Eye (tissue), 1 donor: Measurements from ENCODE around the gene GYPB.
"Not testable (repeated sequence)": the region's sequence is repeated elsewhere in the genome, so short reads cannot be mapped to it uniquely, and the experiment has no call there.

Source experiments
- DNase-seq: peaks from one replicate; pipeline ENCODE4 v3.0.0-alpha.2; 2015

Gene GYPB

DNA sequence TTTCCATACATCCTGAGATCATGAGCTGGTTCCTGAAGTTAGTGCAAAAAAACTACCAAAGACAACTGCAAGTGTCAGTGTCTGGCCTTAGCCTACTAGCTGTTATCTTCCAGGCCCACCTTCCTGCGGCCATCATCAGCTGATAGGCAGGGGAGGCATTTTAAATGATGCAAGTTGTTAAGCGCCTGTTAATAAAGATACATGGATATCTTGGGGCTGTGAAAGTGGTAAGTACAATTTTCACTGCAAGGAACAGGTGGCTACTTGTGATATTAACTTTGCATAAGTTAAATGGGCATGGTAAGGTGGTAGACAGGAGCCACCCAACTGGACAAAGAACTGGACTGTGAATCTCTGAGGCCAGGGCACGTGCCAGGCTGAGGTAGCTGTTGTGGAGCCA lies at the start of gene GYPB:
GYPB (minus strand) TSS at position 104 of the 400 bp plus-strand sequence; CDS start at position 11, 93 bp downstream.
- not testable (repeated sequence) for DNase-seq

DNA sequence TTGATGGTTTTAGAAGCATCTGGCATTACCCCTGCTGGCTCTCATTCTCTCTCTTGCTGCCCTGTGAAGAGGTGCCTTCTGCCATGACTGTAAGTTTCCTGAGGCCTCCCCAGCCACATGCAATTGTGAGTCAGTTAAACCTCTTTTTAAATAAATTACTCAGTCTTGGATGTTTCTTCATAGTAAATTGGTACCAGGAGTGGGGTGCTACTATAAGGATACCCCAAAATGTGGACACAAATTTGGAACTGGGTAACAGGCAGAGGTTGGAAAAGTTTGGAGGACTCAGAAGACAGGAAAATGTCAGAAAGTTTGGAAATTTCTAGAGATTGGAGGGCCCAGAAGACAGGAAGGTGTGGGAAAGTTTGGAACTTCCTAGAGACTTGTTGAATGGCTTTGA lies 42.4 kb upstream of the GYPB start:
- DNase-seq, result not testable (repeated sequence)

DNA sequence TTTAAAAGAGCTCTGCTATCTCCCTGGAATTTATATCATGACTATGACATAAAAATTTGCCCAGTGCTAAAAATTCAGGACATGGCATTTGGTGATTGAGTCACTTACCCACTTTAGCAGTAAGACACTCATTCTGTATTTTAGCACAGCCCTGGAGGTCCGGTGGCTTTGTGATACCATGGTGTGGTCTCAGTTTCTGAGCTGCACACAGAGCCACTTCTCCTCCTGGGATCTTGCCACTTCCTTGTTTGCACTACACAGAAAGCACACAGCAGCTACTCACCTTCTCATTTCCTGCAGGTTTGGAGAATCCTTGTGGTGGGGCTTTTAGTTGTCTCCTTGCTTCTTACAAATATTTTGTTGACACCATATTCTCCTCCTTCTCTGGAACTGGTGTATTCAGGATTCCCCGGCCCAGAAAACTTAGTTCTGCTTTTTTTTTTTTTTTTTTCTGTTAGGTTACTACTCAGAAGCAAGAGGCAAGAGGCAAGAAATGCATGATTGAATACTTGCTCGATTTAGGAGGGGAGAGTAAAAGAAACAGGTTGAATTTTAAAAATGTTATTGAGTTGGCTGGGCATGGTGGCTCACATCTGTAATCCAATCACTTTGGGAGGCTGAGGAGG lies 41.2 kb upstream of the GYPB start:
- DNase-seq, result not testable (repeated sequence)

DNA sequence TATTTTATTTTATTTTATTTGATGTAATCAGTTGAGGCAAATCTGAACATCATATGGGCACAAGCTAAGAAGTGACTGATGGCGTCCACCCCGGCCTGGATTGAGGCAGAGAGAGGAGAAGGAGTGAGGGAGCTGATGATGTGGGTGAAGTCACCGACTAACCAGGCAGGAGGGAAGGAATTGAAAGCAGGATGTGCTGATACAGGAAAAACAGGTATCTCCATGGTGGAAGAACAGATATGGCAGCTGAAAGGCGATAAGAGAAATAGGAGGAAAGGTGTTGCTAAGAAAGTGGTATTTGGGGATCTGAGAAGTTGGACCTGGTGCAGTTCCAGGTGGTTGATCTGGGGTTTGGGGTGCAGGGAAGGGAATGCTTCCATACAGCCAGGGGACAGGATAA lies 37.6 kb upstream of the GYPB start:
- no peak for DNase-seq

DNA sequence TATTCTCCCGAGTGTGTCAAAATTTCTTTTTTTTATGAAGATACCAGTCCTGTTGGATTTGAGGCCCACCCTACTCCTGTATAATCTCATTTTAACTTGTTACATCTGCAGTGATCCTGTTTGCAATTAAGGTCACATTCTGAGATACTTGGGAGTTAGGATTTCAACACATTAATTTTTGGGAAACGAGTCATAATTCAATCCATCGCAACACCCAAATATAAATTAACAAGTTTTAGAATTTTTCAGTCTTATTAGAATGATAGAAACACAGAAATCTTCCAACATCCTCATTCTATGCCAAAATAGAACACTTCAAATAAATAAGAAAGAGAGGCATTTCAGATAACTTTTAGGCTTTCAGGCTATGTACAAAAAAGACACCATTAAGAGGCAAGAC lies 36.2 kb upstream of the GYPB start:
- not testable (repeated sequence) for DNase-seq

DNA sequence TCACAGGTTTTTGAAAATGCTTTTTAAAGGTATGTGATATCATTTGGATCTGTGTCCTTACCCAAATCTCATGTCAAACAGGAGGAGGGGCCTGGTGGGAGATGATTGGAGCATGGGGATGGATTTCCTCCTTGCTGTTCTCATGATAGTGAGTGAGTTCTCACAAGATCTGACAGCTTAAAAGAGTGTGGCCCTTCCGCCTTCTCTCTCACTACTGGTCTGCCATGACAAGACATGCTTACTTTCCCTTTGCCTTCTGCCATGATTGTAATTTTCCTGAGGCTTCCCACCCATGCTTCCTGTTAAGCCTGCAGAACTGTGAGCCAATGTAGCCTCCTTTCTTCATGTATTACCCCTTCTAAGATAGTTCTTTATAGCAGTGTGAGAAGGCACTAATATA lies 32.3 kb upstream of the GYPB start:
- not testable (repeated sequence) for DNase-seq

DNA sequence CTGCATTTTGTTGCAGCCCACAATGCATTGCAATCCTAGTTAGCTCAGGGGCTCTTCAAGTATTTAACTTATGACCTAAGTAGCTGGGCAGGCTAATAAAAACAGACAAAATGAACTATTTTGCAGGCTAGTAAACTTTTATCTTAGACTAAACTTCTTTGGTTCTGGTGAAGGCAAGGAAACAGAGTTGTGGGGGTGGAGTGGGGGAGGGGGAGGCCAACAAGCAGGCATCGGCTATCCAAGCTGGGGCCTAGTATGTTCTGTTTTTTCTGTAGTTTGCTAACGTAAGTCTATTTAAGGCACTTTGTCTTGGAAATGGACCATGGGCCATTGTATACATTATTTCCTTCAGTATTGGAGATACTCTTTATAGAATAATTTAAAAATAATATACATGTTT lies 31.5 kb upstream of the GYPB start:
- not testable (repeated sequence) for DNase-seq

DNA sequence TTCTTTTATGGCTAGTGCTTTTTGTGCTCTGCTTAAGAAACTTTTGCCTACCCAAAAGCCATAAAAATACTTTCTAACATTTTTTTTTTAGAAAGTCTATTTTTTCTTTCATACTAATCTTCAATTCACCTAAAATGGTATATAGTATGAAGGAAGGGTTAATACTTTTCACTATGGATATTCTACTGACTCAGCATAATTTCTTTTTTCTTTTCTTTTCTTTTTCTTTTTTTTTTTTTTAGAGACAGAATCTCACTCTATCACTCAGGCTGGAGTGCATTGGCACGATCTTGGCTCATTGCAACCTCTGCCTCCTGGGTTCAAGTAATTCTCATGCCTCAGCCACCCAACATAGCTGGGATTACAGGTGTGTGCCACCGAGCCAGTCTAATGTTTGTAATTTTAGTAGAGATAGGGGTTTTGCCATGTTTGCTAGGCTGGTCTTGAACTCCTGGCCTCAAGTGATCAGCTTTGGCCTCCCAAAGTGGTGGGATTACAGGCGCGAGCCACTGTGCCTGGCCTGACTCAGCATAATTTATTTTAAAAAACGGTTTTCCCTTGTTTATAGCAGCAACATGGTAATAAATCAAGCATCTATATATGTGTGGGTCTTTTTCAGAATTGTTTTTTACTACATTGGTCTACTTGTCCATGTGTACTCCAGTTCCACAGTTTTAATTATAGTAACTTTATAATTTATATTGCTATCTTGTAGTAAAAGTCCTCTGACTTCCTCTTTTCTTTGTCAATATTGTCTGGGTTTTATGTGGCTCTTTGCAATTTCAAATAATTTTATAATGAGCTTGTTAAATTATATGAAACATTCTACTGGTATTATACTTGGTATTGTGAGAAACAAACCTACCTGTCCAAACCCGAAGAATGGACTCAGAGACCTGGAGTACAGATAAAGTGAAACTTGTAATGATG lies 30.6 kb upstream of the GYPB start:
- DNase-seq, result not testable (repeated sequence)

DNA sequence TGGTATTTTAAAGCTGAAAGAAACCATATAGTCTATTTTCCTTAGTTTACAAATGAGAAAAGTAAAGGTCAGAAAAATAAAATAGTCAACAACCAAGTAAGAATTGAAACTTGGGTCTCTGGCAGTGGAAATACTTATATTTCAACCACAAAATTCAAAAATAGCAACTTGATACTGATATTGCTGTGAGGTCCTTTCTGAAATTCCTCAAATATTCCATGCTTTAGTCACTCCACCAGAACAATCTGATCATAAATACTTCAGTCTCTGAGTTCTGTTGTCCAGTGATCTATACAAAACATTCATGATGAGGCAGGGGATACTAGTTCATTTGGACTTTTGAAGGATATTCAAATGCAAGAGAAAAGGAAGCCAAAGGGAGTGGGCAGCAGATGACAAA lies 25.8 kb upstream of the GYPB start:
- DNase-seq, result not testable (repeated sequence)

DNA sequence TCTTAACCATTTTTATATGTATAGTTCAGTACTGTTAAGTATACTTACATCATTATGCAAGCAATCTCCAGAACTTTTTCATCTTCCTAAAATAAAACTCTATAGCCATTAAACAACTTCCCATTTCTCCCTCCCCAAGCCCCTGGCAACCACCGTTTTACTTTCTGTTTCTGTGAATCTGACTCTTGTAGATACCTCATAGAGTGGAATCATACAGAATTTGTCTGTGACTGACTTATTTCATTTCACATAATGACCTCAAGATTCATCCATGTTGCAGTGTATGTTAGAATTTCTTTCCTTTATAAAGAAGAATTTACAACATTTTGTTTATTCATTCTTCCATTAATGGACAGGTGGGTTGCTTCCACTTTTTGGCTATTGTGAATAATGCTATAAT lies 13.4 kb upstream of the GYPB start:
- not testable (repeated sequence) for DNase-seq

DNA sequence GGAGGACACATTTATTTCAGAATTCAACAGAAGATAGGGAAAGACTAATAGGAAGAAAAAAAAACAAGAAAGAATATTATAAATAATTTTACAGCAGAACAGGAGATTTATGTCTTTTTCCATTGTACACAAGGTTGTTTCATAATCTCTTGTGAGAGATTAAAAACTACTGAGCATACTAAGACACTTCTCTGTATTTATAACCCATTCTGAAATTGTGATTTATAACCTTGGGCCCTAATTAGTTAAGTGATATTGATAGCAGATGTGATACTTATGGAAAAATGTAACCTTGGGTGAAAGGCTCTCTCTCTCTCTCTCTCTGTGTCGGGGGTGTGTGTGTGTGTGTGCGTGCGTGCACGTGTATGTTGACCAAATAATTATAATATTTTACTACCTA lies 12.7 kb upstream of the GYPB start:
- DNase-seq, result not testable (repeated sequence)

DNA sequence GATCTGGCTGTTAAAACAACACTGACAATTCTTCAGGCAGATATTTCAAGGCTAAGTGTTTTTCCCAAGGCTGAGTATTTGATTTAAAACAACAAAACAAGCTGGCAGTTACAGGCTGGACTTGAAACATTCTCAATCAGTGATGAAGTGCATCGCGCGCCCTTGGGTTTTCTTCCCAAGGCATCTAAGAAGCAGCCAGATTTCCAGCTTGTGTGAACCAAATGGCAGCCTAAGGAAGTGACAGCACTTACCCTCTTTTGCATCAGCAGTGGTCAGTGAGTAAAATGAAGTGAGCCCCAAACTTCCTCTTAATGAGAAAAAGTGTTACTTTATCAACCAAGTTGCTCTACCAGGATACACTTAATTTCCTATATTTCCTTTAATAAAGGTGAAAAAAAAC lies 12.2 kb upstream of the GYPB start:
- not testable (repeated sequence) for DNase-seq

DNA sequence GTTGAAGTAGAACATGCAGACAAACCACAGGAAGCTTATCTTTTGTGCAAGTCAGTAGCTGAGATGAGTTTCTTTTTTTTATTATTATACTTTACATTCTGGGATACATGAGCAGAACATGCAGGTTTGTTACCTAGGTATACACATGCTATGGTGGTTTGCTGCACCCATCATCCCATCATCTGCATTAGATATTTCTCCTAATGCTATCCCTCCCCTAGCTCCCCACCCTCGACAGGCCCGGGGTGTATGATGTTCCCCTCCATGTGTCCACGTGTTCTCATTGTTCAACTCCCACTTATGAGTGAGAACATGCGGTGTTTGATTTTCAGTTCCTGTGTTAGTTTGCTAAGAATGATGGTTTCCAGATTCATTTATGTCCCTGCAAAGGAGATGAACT lies 11.5 kb upstream of the GYPB start:
- DNase-seq, result not testable (repeated sequence)

DNA sequence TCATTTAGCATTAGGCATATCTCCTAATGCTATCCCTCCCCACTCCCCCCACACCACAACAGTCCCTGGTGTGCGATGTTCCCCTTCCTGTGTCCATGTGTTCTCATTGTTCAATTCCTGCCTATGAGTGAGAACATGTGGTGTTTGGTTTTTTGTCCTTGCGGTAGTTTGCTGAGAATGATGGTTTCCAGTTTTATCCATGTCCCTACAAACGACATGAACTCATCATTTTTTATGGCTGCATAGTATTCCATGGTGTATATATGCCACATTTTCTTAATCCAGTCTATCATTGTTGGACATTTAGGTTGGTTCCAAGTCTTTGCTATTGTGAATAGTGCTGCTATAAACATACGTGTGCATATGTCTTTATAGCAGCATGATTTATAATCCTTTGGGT lies 7.5 kb upstream of the GYPB start:
- DNase-seq, result not testable (repeated sequence)

DNA sequence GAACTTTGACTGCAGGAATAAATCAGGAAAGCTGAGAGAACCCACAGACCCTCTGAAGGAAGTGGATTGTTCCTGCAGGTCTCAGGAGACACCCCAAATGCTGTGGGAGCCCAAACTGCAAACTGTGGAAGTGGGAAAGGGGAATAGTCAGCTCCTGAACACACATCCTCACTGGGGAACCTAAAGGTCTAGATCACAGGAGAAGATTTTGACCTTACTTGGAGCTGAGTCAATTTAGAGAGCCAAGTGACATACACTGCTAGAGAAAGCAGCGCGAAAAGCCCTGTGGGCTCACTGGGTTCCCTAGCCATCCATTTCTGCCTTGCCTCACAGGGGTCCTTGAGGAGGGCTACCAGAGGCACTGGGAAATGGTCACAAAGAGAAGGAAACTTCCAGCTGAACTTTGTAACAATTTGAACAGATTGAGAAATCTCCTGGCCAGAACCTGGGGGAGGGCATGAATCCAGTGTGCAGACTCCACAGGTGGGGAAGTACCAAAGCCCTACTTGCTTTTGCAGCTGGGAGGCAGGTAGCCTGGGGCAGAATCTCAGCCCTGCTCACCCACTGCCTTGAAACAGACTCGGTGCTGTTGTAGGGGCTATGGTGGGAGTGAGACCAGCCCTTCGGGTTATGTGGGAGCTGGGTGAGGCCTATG lies 5.3 kb upstream of the GYPB start:
- DNase-seq, result not testable (repeated sequence)

DNA sequence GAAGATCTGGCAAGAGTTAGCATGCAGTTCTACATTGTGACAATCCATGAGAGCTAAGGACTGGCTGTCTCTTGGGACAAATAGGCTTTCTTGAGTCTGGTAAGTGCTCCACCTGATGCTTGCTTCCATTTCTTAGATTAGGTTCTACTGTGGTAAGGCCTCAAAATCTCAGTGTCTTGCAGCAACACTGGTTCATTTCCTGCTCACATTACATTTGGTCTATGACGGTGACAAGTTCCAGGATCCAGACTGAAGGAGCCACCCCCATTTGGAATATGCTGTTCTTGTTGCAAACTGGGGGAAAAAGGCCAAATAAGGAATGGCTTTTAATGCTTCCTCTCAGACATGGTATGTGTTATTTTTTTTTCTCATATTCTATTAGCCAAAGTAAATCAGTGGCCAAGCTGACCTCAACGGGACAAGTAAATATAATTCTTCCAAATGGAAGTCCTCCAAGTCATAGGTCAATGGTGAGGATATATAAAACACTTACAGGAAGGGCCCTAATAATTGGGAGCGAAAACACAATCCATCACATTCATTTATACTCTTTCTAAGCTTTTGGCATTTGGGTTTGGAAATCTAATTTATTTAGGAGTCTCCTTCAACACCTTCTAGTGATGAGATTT lies 3.7 kb upstream of the GYPB start:
- DNase-seq, result not testable (repeated sequence)

DNA sequence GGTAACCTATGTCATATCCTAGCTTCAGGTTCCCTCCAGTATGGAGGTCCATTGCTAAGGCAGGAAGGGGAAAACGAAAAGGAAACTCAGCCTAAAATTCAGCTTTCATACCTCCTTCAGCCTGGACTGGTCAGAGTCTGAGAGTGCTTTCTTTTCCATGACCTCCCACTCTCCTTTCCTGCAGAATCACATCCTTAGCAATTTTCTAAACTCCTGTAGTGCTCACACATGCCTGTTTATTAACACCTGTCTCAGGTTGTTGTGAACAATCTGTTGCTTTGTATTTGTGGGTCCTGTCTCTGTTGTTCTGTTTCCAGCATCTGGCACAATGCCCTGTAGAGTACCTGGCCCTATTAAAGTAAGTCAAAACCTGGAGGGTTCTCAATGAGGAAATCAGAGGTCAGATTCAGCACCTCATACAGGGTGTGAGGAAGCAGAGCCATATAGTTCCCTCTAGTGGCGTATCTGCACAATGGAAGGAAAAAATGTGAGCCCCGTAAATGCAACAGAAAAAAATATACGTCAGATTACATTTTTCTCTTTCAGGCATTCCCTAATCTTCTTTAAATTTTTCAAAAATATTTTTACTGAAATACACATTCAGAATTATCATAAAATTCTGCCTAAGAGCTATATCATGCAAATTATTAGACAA lies 2.3 kb upstream of the GYPB start:
- peak; percentile 57 for DNase-seq

DNA sequence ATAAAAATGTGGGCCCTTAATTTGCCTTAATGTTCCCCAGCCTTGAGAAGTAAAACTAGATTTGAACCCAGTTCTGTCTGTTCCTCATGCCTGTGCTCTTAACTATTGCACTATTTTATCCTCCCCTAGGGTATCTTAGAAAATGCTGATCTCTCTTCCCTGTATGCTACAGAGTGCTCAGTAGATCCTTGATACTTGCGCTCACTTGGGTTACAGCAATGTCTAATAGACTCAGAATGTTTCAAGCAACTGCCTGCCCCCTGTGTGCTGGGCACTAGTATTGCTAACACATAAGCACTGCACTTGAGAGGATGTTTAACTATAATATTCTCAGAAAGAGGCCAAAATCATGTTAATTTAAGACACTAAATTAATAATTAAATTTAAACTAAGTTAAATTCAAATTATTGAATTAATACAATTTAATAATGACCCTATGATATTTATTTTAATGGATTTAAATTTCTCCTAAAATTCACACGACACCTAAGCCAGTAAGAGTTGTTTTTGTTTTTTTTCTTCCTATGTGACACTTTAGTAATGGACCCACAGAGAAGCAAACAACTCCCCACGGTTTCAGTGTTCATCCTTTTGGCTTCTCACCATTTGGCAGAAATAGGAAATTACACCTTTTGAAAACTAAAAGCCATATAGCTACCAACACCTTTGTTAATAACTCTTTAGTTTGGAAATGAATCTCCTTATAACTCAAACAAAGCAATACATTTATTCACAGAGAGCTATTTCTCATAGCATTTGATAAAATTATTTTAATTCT lies 768 bp downstream of the GYPB start:
- not testable (repeated sequence) for DNase-seq

DNA sequence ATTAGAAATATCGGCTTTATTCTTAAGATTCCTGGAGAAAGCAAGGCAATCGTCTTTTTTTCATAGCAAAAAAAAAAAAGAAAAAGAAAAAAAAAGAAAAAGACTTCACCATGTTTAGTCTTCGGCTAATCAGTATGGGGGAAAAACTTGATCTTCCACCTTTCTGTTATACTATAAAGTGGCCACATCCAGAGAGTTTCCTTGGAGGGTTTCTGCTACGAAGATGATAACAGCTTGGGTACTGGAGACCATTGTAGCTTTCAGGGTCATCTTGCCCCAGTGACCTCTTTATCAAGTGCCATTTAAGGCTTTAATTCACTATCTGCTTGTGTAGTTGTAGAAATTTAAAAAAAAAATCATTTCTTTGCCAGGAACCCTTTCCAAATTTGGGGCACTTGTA lies 1.9 kb downstream of the GYPB start:
- not testable (repeated sequence) for DNase-seq

DNA sequence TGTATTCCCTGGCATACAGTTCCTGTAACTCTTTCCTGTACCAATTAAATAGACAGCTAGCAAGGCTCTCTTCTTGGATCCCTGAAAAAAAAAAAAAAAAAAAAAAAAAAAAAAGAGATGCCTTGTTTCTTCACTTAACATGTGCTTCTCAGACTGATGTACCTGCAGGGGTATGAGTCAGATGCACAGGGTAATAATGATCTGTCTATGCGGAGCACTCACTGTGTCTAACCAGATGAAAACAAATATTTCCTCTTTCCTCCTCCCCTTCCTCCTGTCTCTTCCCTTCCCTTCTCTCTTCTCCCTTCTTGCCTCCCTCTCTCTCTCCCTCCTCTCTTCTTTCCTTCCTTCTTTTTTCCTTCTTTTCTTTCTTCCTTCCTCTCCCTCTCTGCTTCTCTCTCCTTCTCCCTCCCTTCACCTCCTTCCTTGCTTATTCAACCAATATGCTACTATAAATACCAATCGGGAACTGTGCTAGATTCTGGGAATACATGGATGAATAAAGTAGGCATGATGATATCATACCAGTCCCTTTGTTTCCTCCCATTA lies 3.0 kb downstream of the GYPB start:
- DNase-seq, result not testable (repeated sequence)

DNA sequence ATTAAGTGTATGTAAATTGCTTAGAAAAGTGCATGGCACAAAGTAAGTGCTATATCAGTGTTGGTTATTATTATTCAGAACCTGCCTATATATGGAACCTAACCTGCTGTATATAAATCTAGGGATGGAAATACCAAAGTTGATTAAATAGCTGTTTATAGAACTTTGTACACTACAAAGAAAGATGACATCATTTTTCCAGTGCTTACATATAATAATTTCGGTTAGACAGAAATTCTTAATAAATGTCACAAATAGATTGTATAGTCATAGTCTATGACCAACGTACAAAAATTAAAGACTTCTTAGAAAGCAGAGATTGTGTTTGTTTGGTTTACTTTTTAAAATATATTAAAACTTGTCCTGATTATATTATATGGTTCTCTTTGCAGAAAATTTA lies 4.4 kb downstream of the GYPB start:
- DNase-seq, result no peak
